Chondrocyte (in vitro differentiated cells): ENCODE results near the gene BEND3. TPM values are rescaled to one million over a fixed set of nuclear protein-coding genes. Genes with fewer than 3 reads are reported as not detected.
"Not testable (repeated sequence)": the region's sequence is repeated elsewhere in the genome, so short reads cannot be mapped to it uniquely, and the experiment has no call there.

Experiments
- DNase-seq: peaks from one replicate; pipeline ENCODE4 v3.0.0; 2021; ENCODE audit warnings: mixed read lengths, low spot score
- H3K27ac Mint-ChIP-seq: one replicate; pipeline ENCODE4 v1.8.0; 2021; ENCODE audit warnings: mild to moderate bottlenecking, moderate library complexity, mixed read lengths; ENCODE audit not compliant: unreplicated experiment
- H3K27me3 Mint-ChIP-seq: 2 replicates; pipeline ENCODE4 v1.8.0; 2021; ENCODE audit warnings: low read depth, mixed read lengths
- H3K36me3 Mint-ChIP-seq: 2 replicates; pipeline ENCODE4 v1.8.0; 2021; ENCODE audit warnings: low read depth, mixed read lengths
- H3K4me1 Mint-ChIP-seq: 2 replicates; pipeline ENCODE4 v1.8.0; 2021; ENCODE audit warnings: low read depth, mild to moderate bottlenecking, mixed read lengths
- H3K4me3 Mint-ChIP-seq: one replicate; pipeline ENCODE4 v1.8.0; 2021; ENCODE audit warnings: mild to moderate bottlenecking, moderate library complexity, mixed read lengths; ENCODE audit not compliant: unreplicated experiment
- H3K9me3 Mint-ChIP-seq: 2 replicates; pipeline ENCODE4 v1.8.0; 2021; ENCODE audit warnings: low read depth, mixed read lengths
- CTCF ChIP-seq: fragments of 200-600 bp; sonication (generic); IDR thresholded peaks from 2 replicates; pipeline ENCODE4 v1.5.0; 2021; ENCODE audit warnings: antibody characterized with exemption, mild to moderate bottlenecking, moderate library complexity
- total RNA-seq: library from RNA; stranded (reverse); gene quantifications from 3 replicates; pipeline ENCODE4 v1.2.1, GENCODE V29; 2021

BEND3 gene
- total RNA-seq, 1 donor from 2014 or later = 3.6 TPM

- no peaks in the 10 kb centered on the region for H3K9me3 Mint-ChIP-seq
- TF ChIP-seq CTCF = no peak
- no peak overlapping the region for H3K27ac Mint-ChIP-seq
- peaks cover 19% of the 10 kb centered on the region for H3K4me1 Mint-ChIP-seq
- H3K4me3 Mint-ChIP-seq = peak overlapping the region; percentile 95
- H3K27me3 Mint-ChIP-seq = no peaks in the 10 kb centered on the region
- DNase-seq = no peak
- H3K36me3 Mint-ChIP-seq = peaks cover 4% of the 10 kb centered on the region
Measured at GRCh38 chr6:107030151-107030550, 85.2 kb downstream of the BEND3 start.

- H3K4me3 Mint-ChIP-seq = peak overlapping the region; percentile 27
- TF ChIP-seq CTCF = no peak
- H3K27me3 Mint-ChIP-seq = no peaks in the 10 kb centered on the region
- H3K36me3 Mint-ChIP-seq = peaks cover 2% of the 10 kb centered on the region
- peaks cover 19% of the 10 kb centered on the region for H3K4me1 Mint-ChIP-seq
- DNase-seq = no peak
- no peak overlapping the region for H3K27ac Mint-ChIP-seq
- no peaks in the 10 kb centered on the region for H3K9me3 Mint-ChIP-seq
Measured at GRCh38 chr6:107026965-107027364, 88.3 kb downstream of the BEND3 start.

- Mint-ChIP-seq H3K9me3 (no peaks in the 10 kb centered on the region), H3K4me1 (peaks cover 6% of the 10 kb centered on the region), H3K36me3 (no peaks in the 10 kb centered on the region), H3K4me3 (no peak overlapping the region), H3K27me3 (no peaks in the 10 kb centered on the region), H3K27ac (no peak overlapping the region)
- TF ChIP-seq CTCF = no peak
- no peak for DNase-seq
Measured at GRCh38 chr6:107021446-107022185, 93.7 kb downstream of the BEND3 start.

- no peak overlapping the region for H3K4me3 Mint-ChIP-seq
- peaks cover 1% of the 10 kb centered on the region for H3K27me3 Mint-ChIP-seq
- DNase-seq = no peak
- peaks cover 6% of the 10 kb centered on the region for H3K4me1 Mint-ChIP-seq
- no peak overlapping the region for H3K27ac Mint-ChIP-seq
- H3K36me3 Mint-ChIP-seq = no peaks in the 10 kb centered on the region
- TF ChIP-seq CTCF = no peak
- no peaks in the 10 kb centered on the region for H3K9me3 Mint-ChIP-seq
Measured at GRCh38 chr6:107020239-107020638, 95.1 kb downstream of the BEND3 start.

GRCh38 chr6:107019628-107020027, 95.7 kb downstream of the BEND3 start:
- H3K4me3 Mint-ChIP-seq, H3K27ac Mint-ChIP-seq, H3K9me3 Mint-ChIP-seq, H3K36me3 Mint-ChIP-seq, DNase-seq, H3K4me1 Mint-ChIP-seq, H3K27me3 Mint-ChIP-seq: not testable (repeated sequence)

GRCh38 chr6:107019047-107019446, 96.3 kb downstream of the BEND3 start:
- H3K9me3 Mint-ChIP-seq = no peaks in the 10 kb centered on the region
- TF ChIP-seq CTCF = no peak

More at GRCh38 chr6:107019047-107019446, 96.3 kb downstream of the BEND3 start:
- H3K4me1 Mint-ChIP-seq = peaks cover 6% of the 10 kb centered on the region
- H3K27ac Mint-ChIP-seq = no peak overlapping the region
- peaks cover 1% of the 10 kb centered on the region for H3K27me3 Mint-ChIP-seq
- no peaks in the 10 kb centered on the region for H3K36me3 Mint-ChIP-seq
- no peak overlapping the region for H3K4me3 Mint-ChIP-seq
- no peak for DNase-seq
